HCT116 (cell line): Measurements from ENCODE around the gene DLG2.

ENCODE experiments used
- ATF3 ChIP-seq: IDR thresholded peaks from 2 replicates; pipeline ENCODE4 v1.6.1; 2012
- CBX3 ChIP-seq: IDR thresholded peaks from 2 replicates; pipeline ENCODE4 v1.6.1; 2012; ENCODE audit warnings: low read depth
- CTCF ChIP-seq, 3 experiments: fragments of 200-600 bp in 1 of 3; sonication (generic) in 1 of 3; IDR thresholded peaks in 2 of 3; conservative IDR thresholded peaks in 1 of 3; 2 replicates each; pipeline ENCODE4 v1.5.1; 2012 to 2017; ENCODE audit warnings: low read depth in 2 of 3, low read length in 2 of 3, antibody characterized with exemption in 1 of 3, borderline replicate concordance in 1 of 3, control low read depth in 1 of 3, mild to moderate bottlenecking in 1 of 3, mixed read lengths in 1 of 3, mixed run types in 1 of 3, moderate library complexity in 1 of 3; ENCODE audit not compliant: insufficient read depth in 1 of 3
- EZH2 ChIP-seq: fragments of 200-600 bp; sonication (generic); IDR thresholded peaks from 2 replicates; pipeline ENCODE4 v1.6.1; 2017; ENCODE audit warnings: antibody characterized with exemption, mixed run types
- FOSL1 ChIP-seq: IDR thresholded peaks from 2 replicates; pipeline ENCODE4 v1.6.1; 2012; ENCODE audit warnings: low read depth
- MAX ChIP-seq: IDR thresholded peaks from 2 replicates; pipeline ENCODE4 v1.6.1; 2012
- POLR2A ChIP-seq: IDR thresholded peaks from 2 replicates; pipeline ENCODE4 v1.7.0; 2011; ENCODE audit warnings: borderline replicate concordance; ENCODE audit not compliant: insufficient read depth, insufficient read length; ENCODE audit errors: extremely low read depth
- POLR2AphosphoS5 ChIP-seq: IDR thresholded peaks from 2 replicates; pipeline ENCODE4 v1.6.1; 2011; ENCODE audit warnings: mild to moderate bottlenecking, low read depth, low read length, moderate library complexity
- RAD21 ChIP-seq: IDR thresholded peaks from 2 replicates; pipeline ENCODE4 v1.6.1; 2012; ENCODE audit warnings: low read depth, mild to moderate bottlenecking
- SIN3A ChIP-seq: IDR thresholded peaks from 2 replicates; pipeline ENCODE4 v1.6.1; 2012; ENCODE audit warnings: low read depth
- YY1 ChIP-seq: IDR thresholded peaks from 2 replicates; pipeline ENCODE4 v1.6.1; 2011; ENCODE audit warnings: low read length, low read depth, moderate library complexity, mild to moderate bottlenecking; ENCODE audit not compliant: insufficient replicate concordance; ENCODE audit errors: extremely low read depth
- ZFX ChIP-seq: fragments of 450-650 bp; IDR thresholded peaks from 2 replicates; pipeline ENCODE4 v1.6.1; 2017

GRCh38 chr11:83779876-83780275 is 1847.3 kb downstream of the DLG2 start:
- TF ChIP-seq ZFX: no peak
- no peak for TF ChIP-seq CTCF (IDR thresholded peaks at IDR 0.05 in 2 of 3, conservative IDR thresholded peaks at IDR 0.05 in 1 of 3; ENCODE audit: borderline replicate concordance in 1 of 3, insufficient read depth in 1 of 3, low read depth in 2 of 3, low read length in 2 of 3)
- no peak for TF ChIP-seq SIN3A
- no peak for TF ChIP-seq POLR2A
- TF ChIP-seq RAD21: no peak
- no peak for TF ChIP-seq EZH2
- TF ChIP-seq YY1: no peak
- no peak for TF ChIP-seq POLR2AphosphoS5
- TF ChIP-seq ATF3: no peak
- no peak for TF ChIP-seq MAX
- no peak for TF ChIP-seq FOSL1
- no peak for TF ChIP-seq CBX3
